Urothelium cell line (cell line): ENCODE data around the gene TUBB4A.
A peak's percentile ranks its signal among the peaks of the same experiment; 100 is the strongest.

Source experiments
- DNase-seq: peaks from one replicate; pipeline ENCODE4 v3.0.0; 2011; ENCODE audit warnings: low spot score, mixed read lengths
- FAIRE-seq: peaks from 2 replicates; lab custom pipeline; 2011; peaks lifted over from hg19 to GRCh38; lab: Jason Lieb, UNC

TUBB4A gene

DNA sequence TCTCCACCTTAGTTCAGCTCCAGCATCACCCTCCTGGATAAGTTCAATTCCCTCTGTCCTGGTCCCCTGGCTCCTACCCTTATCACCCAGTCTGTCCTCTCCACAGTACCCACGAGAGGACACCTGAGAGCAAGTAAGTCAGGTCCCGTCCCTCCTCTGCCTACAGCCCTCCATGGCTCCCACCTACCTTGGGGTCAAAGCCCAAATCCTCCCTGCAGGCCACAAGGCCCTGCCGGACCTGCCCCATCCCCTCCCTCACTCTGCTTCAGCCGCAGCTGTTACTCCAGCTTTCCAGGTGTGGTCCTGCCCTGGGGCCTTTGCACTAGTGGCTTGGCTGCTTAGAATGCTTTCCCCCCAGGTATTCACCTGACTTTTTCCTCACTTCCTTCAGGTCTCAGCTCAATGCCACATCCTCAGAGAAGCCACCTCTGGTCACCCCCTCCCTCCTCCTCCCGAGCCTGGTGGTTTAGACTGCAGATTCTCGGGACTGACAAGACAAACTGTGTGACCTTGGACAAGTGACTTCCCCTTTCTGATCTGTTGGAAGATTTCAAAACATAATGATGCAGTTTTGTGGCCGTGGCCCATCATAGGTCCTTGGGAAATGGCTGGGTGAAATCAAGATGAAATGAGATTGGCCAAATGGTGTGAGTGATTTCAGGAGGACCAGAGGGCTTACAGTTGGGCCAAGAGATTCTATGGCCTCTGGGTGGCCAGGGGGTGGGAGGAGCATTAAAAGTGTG lies 3.6 kb downstream of the TUBB4A start:
- DNase-seq: no peak
- no peak for FAIRE-seq

DNA sequence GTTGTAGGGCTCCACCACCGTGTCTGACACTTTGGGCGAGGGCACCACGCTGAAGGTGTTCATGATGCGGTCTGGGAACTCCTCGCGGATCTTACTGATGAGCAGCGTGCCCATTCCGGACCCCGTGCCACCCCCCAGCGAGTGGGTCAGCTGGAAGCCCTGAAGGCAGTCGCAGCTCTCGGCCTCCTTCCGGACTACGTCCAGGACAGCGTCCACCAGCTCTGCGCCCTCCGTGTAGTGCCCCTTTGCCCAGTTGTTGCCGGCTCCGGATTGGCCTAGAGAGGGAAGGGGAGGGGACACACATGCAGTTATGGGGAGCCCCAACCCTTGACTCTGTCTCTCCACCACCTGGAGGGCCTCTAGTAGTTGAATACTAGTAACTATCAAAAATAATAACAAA lies 6.2 kb downstream of the TUBB4A start:
- FAIRE-seq (no peak), DNase-seq (no peak)

DNA sequence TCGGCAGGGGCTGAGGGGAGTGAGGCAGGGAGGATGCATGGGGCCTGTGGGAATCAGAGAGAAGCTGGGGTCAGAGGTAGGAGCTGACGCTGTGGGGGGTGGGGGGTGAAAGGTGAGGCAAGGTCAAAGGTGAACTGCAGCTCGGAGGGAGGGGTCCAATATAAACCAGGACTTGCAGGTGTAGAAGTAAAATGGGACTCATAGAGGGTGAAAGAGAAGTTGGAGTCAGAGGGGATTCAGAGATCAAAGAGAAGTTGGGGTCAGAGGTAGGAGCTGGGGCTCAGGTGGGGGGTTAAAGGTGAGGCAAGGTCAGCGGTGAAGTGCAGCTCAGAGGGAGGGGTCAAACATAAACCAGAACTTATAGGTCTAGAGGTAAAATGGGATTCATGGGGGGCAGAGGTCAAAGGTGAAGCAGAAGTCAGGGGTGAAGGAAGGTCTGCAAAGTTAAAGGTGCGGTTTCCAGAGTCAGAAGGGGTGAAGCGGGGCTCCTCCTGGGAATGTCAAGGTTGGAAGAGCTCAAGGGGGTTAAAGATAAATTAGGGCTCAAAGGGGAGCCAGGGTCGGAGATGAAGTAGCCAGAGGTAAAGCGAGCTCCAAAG lies 7.6 kb downstream of the TUBB4A start:
- no peak for DNase-seq
- no peak for FAIRE-seq

DNA sequence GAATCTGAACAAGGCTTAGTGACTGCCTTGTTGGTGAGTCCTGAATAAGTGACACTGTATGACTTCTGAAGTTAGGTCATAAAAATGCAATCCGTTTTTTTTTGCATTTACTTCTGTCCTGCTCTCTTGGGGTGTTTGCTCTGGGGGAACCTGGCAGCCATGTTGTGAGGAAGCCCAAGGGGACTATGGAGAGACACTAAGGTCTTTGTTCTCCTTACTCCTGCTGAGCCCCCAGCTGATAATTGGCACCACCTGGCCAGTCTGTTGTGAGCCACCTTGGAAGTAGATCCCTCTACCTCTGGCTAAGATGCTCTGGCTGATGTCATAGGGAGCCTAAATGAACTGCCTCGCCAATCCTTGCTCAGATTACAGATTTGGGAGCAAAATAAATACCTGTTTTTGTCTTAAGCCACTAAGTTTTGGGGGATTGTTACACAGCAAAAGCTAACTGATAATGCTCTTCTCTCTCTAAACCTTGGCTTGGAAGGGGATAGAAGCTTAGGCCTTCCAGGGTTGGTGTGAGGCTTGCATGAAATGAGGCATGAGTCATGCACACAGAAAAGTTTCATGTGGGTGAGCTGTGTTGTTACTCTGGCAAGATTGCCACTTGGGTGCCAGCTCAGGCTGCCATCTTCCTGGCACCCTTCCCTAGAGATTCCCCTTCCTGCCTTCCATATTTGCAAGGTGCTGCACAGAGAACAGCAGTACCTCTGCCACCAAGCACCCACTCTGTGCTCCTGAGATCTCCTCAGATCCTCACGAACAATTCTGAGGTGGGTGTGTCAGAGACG lies 10.1 kb downstream of the TUBB4A start:
- FAIRE-seq (no peak), DNase-seq (no peak)

DNA sequence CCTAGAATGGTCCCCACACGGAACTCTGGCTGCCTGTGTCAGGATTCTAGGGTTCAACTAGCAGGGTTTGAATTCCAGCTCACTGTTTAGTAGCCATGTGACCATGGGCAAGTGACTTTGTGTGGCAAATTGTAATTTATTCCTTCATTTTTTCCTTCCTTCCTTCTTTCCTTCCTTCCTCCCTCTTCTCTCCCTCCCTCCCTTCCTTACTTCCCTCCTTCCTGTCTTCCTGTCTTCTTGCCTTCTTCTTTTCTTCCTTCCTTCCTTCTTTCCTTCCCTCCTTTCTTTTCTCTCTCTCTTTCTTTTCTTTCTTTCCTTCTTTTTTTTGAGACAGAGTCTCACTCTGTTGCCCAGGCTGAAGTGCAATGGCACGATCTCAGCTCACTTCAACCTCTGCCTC lies 12.0 kb downstream of the TUBB4A start:
- FAIRE-seq (no peak), DNase-seq (no peak)

DNA sequence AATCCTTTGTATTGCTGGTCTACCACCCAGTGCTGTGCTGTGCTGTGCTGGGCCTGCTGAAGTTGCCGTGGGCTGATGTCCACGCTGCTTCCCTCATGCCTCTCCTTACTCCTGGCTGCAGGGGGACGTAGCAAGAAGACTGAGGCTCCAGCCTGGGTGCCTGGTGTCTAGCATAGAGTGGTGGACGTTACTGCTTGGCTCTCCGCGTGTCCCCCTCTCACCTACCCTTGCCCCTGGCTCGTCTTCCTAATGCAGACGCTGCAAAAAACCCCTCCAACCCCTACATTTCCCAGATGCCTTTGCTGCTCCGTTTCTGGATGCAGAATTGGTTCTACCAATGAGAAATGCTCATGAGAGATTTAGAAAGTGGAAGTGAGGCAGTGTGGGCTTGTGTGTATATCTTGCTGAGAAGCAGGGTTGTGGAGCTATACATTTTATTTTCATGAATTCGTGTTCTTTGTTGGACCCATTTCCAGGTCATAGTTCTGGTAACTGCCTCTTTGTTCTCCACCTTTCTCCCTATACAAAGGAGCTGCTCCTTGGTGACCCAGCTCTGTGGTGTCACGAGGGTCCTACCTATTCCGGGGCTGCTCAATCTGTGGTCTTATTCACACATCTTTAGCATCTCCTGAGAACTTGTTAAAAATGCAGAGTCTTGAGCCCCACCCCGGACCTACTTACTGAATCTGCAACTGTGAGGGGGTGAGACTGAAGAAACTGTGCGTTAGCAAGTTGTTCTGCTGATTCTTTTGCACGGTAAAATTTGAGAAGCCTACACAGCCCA lies 12.6 kb downstream of the TUBB4A start:
- DNase-seq: no peak
- FAIRE-seq: no peak

DNA sequence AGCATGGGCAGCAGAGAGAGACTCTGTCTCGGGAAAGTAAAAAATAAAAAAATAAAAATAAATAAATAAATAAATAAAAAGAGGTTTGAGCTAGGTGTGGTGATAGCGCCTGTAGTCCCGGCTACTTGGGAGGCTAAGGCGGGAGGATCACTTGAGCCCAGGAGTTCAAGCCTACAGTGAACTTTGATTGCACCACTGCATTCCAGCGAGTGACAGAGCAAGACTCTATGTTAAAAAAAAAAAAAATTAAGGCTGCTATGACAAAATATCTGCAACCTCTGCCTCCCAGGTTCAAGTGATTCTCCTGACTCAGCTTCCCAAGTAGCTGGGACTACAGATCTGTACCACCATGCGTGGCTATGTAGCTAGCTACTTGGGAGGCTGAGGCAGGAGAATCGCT lies 17.3 kb downstream of the TUBB4A start:
- no peak for FAIRE-seq

DNA sequence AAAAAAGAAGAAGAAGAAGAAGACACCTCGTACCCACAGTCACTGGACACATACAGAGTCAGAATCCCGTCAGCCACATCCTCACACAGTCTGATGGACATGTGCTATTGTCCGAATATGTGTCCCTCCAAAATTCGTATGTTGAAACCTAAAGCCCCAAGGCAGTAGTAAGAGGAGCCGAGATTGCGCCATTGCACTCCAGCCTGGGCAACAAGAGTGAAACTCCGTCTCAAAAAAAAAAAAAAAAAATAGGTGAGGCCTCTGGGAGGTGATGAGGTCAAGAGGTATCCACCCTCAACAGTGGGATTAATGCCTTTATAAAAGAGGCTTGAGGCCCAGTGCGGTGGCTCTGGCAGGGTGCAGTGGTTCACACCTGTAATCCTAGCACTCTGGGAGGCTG lies 17.9 kb downstream of the TUBB4A start:
- DNase-seq: no peak
- FAIRE-seq: no peak

More for the DNA sequence above, 17.3 kb downstream of the TUBB4A start:
- DNase-seq: no peak

DNA sequence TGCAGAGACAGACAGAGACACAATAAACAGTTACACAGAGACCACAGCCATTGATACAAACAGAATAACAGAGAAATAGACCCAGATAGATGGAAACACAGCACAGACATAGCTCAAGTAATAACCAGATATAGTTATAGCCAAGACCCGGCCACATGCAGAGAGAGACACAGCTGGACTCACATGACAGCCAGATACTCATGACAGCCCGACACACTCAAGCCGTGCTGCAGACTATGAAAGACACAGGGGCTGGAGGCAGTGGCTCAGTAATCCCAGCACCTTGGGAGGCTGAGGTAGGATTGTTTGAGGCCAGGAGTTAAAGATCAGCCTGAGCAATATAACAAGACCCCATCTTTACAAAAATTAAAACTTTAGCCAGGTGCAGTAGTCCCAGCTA lies 18.9 kb downstream of the TUBB4A start:
- no peak for DNase-seq
- FAIRE-seq: no peak

DNA sequence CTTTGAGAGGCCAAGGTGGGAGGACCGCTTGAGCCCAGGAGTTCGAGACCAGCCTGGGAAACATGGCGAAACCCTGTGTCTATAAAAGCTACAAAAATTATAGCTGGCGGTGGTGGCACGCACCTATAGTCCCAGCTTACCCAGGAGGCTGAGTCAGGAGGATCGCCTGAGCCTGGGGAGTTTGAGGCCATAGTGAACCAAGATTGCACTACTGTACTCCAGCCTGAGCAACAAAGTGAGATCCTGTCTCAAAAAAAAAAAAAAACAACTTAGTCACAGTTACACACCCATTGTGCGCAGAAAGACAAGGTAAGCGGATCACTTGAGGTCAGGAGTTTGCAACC lies 19.8 kb downstream of the TUBB4A start:
- no peak for FAIRE-seq

DNA sequence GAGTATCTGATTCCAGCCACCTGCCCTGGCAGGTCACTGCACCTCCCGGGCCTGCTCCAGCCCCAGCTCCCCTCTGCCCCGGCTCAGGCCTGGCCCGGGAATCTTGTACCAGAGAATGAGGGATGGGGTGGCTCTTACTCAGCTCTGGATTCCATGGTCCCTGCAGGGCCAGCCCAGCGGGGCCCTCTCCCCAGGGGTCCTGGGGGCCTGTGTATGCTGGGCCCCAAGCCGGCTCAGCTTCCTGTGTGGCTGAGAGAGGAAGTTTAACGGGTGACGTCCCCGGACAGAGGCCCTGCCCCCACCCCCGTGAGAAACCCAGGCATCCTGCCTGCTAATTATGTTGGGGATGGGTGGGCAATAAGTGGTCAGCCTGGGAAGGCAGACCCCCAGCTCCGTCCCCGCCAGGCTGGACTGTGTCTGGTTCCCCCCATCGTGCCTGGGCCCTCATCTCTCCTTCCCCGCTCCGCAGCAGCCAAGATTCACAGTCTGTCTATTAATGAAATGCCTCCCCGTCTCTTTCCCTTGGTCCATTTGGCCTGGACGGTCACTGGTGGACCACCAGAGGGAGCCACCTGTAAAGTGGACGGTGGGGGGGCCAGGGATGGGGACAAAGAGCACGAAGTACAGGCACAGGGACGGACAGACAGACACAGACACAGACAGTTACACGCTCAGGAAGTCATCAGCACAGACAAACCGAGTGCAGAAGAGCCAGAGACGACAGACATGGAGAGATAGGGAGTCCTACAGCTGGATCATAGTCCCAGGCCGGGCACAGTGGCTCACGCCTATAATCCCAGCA lies 20.4 kb downstream of the TUBB4A start, which contains the start of gene DENND1C:
TSS of gene DENND1C (minus strand) at position 247 of the 802 bp plus-strand sequence. CDS start at position 155, 92 bp downstream.
- FAIRE-seq (no peak), DNase-seq (no peak)

More for the DNA sequence above, 19.8 kb downstream of the TUBB4A start:
- no peak for DNase-seq

DNA sequence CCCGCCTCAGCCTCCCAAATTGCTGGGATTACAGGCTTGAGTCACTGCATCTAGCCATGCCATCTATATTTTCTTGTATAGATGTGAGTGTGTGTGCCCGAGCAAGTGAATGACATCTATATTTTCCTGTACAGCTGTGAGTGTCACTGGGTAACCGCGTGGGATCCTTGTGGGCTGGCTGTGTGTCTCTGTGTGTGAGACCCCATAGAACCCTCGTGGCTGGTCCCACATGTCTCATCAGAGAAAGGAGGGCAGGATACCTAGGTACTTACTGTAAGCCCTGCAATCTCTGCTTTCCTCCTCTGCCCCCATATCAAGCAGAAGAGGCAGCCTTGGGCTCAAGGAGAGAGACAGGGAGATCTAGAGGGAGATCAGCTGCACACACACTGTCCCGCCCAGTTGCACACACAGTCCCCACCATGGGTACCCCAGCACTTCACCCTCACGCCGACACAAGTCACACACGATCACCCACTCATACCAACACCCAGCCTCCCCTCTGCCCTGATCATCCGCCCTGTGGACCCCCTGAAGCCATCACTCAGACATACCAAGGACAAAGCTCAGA lies 21.2 kb downstream of the TUBB4A start:
- FAIRE-seq (no peak), DNase-seq (no peak)

DNA sequence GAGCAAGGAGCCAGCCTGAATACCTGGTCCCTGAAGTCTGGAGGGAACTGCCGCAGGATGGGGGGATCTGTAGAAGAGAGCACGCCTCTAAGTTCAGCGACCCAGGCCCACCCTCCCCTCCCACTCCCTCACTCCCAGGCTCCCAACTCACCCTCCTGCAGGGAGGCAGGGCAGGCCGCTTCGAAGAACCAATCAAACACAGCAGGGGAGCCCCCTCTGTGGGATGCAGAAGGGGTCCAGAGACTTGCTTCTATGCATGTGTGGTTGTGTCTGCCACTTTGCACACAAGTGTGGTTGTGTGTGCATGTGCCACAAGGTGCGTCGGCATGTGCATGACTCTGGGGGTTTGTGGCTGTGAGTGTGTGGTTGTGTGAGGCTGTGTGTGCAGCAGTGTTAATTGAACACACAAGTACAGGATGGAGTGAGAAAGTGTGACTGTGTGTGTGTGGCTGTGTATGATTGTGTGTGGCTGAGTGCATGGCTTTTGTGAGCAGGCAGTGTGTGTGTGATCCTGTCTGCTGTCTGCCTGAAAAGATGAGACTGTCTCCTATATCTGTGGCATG lies 22.2 kb downstream of the TUBB4A start:
- no peak for FAIRE-seq
- DNase-seq: no peak

DNA sequence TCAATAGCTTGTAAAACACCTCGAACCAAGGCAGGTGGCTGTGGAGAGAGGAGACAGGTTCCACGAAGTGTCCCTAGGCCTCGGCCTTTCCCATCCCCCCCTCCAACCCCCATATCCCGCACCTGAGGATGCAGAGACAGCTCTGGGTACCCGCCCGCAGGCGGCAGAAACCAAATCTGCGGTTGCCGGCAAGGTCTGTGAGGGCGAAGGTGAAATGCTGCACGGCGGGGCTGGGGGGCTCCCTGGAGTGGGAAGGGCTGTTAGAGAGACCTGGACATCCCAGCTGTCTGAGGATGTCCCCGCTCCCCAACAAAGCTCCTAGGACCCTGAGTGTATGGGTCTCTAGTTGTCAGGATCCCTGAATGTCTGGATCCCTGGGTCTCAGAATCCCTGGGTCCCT lies 23.3 kb downstream of the TUBB4A start:
- DNase-seq: no peak
- FAIRE-seq: no peak

DNA sequence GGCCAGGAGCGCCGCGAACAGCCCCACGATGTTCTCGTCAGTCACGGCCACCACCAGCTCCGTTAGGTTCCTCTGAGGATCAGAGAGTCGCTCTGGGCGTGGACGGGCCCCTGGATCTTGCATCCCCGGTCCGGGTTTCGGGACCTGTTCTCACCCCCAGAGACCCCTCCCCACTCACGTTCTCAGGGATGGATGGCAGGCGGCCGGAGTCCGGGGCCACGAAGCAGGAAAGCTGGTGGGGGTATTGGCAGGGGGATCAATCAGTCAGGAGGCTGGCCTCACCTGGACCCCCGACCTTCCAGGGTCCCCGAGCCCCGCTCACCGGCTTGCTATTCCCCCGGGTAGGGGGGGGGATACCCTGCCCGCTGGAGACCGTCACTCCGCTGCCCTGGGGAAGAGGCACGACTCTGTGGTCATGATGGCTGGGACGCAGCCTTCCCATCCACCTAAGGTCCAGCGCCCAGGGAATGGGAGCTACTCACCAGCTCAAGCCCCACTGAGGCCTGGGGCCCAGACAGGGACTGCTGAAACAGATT lies 25.1 kb downstream of the TUBB4A start:
- FAIRE-seq (no peak), DNase-seq (no peak)

DNA sequence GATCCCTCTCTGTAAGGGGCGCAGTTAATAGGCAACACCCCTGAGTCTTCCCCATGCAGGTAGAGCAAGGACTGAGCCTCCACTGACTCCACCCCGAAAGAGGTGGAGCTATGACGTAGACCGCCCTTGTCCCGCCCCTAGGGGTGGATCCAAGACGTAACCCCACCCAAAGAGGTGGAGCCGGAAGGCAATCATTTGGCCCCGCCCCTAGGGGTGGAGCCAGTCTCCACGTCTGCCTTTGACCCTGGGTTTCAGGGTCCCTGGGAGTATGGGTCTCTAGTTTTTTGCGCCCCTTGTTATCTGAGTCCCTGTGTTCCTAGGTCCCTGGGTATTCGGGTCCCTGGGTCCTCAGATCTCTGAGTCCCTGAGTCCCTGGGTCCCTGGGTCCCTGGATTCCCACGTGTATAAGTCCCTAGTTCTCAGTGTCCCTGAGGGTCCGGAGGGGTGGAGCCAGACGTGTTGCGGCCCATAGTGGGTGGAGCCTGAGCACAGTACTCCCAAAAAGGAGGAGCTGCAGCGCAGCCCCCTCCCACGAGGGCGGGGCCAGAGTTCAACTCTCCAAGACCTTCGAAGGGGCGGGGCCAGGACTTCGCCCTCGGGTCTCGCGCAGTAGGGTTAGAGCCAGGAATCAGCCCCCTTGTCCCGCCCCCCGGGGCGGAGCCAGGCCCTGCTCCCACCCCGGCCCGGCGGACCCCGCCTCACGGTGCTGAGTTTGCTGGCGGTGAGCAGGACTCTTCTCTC lies 25.8 kb downstream of the TUBB4A start:
- DNase-seq (peak; percentile 27), FAIRE-seq (no peak)

DNA sequence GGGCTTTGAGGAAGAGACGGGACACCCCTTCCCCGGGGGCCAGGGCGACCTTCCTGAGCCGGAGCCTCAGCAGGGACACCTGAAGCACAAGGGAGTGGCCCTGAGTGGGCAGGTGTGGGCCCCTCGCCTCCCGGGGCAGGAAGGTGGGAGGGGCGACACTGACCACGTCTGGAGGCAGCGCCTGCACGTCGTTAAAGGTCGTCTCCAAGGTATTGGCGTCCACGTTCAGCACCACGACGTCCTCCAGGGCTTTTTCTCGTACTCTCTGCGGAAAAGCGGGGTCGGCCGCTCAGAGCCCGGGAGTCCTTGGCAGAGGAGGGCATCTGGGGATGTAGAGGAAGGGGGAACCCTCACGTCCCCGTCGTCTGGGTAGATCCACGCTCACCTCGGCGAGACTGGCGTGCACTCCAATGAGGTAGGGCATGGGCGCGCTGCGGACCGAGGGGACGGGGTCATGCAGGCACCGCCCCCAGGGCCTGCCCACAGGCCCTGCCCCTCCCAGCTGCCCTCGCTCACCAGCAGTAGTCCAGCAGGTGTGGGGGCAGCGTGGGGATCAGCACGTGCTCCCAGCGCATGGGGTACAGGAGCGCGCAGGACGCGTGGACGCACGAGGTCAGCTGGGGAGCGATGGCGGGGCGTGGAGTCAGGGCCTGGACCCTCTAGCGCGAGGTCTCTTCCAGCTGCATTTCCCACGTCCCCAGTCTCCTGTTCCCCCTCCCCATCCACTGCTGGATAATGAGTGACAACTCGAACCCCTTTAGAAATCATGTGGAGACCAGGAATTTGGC lies 26.6 kb downstream of the TUBB4A start:
- DNase-seq (no peak), FAIRE-seq (no peak)

DNA sequence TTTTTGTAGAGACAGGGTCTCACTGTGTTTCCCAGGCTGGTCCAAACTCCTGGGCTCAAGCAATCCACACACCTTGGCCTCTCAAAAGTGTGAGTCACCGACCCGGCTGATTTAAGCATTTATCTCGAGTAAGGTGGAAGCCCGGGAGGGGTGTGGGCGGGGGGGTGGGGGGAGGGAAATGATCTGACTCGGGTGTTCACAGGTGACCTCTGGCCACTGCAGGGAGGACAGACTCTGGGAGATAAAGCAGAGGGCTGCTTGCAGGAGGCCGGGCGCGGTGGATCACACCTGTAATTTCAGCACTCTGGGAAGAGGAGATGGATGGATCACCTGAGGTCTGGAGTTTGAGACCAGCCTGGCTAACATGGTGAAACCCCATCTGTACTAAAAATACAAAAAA lies 28.5 kb downstream of the TUBB4A start:
- DNase-seq: no peak

More for the DNA sequence above, 28.5 kb downstream of the TUBB4A start:
- FAIRE-seq: no peak
